IPS DF 6.9 (cell line): ENCODE data around the gene FTH1.

Source experiments
- DNase-seq: peaks from one replicate; pipeline ENCODE4 v3.0.0-alpha.2; 2013; ENCODE audit warnings: low read depth, low spot score
- H3K27ac ChIP-seq: one replicate; pipeline ENCODE4 v1.5.1; 2013; ENCODE audit warnings: low read length, control low read depth
- H3K27me3 ChIP-seq: 2 replicates; pipeline ENCODE4 v1.6.1; 2013; ENCODE audit warnings: mild to moderate bottlenecking, low read length; ENCODE audit not compliant: control insufficient read depth, insufficient read depth
- H3K36me3 ChIP-seq: 2 replicates; pipeline ENCODE4 v1.6.1; 2013; ENCODE audit warnings: low read length; ENCODE audit not compliant: control insufficient read depth, insufficient read depth
- H3K4me1 ChIP-seq: 2 replicates; pipeline ENCODE4 v1.6.1; 2013; ENCODE audit warnings: low read length; ENCODE audit not compliant: control insufficient read depth, insufficient read depth
- H3K4me3 ChIP-seq: 2 replicates; pipeline ENCODE4 v1.5.1; 2013; ENCODE audit warnings: mild to moderate bottlenecking, low read length
- H3K9me3 ChIP-seq: 2 replicates; pipeline ENCODE4 v1.6.1; 2013; ENCODE audit warnings: low read length, inconsistent platforms; ENCODE audit not compliant: control insufficient read depth, insufficient read depth
- WGBS: extraction: QIAGEN DNeasy Blood & Tissue Kit; methylation state at CpG from one replicate; pipeline ENCODE4 v1.1.7; 2013; ENCODE audit warnings: mixed read lengths, missing lambda C conversion rate; ENCODE audit not compliant: insufficient read length, insufficient coverage; 5-methylcytosine and 5-hydroxymethylcytosine counted together

The FTH1 gene

GRCh38 chr11:61962213-61963015 is 5.0 kb downstream of the FTH1 start:
- DNase-seq, result no peak
- Histone ChIP-seq H3K4me1 (no peaks in the 10 kb centered on the region), H3K27me3 (no peaks in the 10 kb centered on the region), H3K27ac (no peak overlapping the region), H3K36me3 (peaks cover 19% of the 10 kb centered on the region; the same call in 1 of the 2 replicates), H3K4me3 (no peak overlapping the region), H3K9me3 (no peaks in the 10 kb centered on the region)
- WGBS, result no CpG with 5 or more reads among the region's 12 CpGs

- Histone ChIP-seq H3K4me1 (no peaks in the 10 kb centered on the region), H3K27me3 (no peaks in the 10 kb centered on the region), H3K4me3 (no peak overlapping the region), H3K27ac (no peak overlapping the region), H3K9me3 (no peaks in the 10 kb centered on the region), H3K36me3 (peaks cover 19% of the 10 kb centered on the region; the same call in 1 of the 2 replicates)
- WGBS, result no CpG with 5 or more reads among the region's 8 CpGs
- DNase-seq, result no peak
These were observed 5.7 kb downstream of the FTH1 start for GRCh38 chr11:61961570-61962212.

DNA sequence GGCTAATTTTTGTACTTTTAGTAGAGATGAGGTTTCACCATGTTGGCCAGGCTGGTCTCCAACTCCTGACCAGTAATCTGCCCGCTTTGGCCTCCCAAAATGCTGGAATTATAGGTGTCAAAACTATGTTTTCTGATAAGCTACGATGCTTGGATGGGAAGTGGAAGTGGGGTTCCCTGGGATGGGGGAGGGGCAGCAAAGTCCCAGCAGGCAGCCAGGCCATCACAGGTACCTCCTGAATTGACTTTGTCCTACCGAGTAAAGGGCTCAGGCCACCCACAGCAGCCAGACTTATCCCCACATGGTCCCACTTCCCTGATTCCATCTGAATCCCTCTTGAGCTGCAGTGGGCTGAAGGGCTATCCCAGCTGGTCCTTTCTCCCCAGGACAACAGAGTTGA is 6.9 kb downstream of the FTH1 start:
- H3K36me3 ChIP-seq, result peaks cover 19% of the 10 kb centered on the region; the same call in 1 of the 2 replicates
- no peak for DNase-seq
- no peak overlapping the region for H3K4me3 ChIP-seq
- no peaks in the 10 kb centered on the region for H3K9me3 ChIP-seq
- no peak overlapping the region for H3K27ac ChIP-seq
- 0 out of 2 replicates have a peak, but pooled peaks cover 1% of the 10 kb centered on the region for H3K4me1 ChIP-seq
- WGBS, result no CpG with 5 or more reads among the region's 3 CpGs
- no peaks in the 10 kb centered on the region for H3K27me3 ChIP-seq

GRCh38 chr11:61959678-61960077 is 7.8 kb downstream of the FTH1 start:
- Histone ChIP-seq H3K4me3 (no peak overlapping the region), H3K36me3 (peaks cover 10% of the 10 kb centered on the region; the same call in 1 of the 2 replicates), H3K4me1 (peaks cover 1% of the 10 kb centered on the region; the same call in 1 of the 2 replicates), H3K27ac (no peak overlapping the region), H3K27me3 (no peaks in the 10 kb centered on the region), H3K9me3 (no peaks in the 10 kb centered on the region)
- no peak for DNase-seq
- no CpG with 5 or more reads among the region's 6 CpGs for WGBS

- H3K27me3 ChIP-seq, result no peaks in the 10 kb centered on the region
- peaks cover 1% of the 10 kb centered on the region; the same call in 1 of the 2 replicates for H3K4me1 ChIP-seq
- WGBS, result no CpG with 5 or more reads among the region's 2 CpGs
- no peak overlapping the region for H3K4me3 ChIP-seq
- no peaks in the 10 kb centered on the region for H3K9me3 ChIP-seq
- no peak overlapping the region for H3K27ac ChIP-seq
- peaks cover 8% of the 10 kb centered on the region; the same call in 1 of the 2 replicates for H3K36me3 ChIP-seq
- DNase-seq, result no peak
These were observed 8.3 kb downstream of the FTH1 start for GRCh38 chr11:61959114-61959513.

DNA sequence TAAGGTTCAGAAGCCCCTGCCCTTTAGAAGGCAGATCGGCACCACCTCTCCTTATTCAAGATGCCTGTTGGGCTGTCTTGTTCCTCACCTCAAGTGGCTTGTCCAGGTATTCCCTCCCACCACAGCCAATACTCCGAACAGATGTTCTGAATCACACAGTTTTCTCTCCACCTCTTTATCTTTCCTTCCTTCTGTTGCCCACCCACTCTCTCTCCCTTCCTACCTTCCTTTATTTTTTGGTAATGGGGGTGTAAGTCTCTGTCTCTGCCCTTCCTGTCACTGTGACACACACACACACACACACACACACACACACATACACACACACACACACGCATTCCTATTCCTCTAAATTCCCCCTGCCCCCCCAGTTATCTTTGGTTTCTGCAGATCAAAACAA is 8.8 kb downstream of the FTH1 start:
- Histone ChIP-seq H3K27me3 (no peaks in the 10 kb centered on the region), H3K4me3 (no peak overlapping the region), H3K4me1 (peaks cover 1% of the 10 kb centered on the region; the same call in 1 of the 2 replicates), H3K9me3 (no peaks in the 10 kb centered on the region), H3K36me3 (peaks cover 3% of the 10 kb centered on the region; the same call in 1 of the 2 replicates), H3K27ac (no peak overlapping the region)
- WGBS, result no CpG with 5 or more reads among the region's 3 CpGs
- no peak for DNase-seq

DNA sequence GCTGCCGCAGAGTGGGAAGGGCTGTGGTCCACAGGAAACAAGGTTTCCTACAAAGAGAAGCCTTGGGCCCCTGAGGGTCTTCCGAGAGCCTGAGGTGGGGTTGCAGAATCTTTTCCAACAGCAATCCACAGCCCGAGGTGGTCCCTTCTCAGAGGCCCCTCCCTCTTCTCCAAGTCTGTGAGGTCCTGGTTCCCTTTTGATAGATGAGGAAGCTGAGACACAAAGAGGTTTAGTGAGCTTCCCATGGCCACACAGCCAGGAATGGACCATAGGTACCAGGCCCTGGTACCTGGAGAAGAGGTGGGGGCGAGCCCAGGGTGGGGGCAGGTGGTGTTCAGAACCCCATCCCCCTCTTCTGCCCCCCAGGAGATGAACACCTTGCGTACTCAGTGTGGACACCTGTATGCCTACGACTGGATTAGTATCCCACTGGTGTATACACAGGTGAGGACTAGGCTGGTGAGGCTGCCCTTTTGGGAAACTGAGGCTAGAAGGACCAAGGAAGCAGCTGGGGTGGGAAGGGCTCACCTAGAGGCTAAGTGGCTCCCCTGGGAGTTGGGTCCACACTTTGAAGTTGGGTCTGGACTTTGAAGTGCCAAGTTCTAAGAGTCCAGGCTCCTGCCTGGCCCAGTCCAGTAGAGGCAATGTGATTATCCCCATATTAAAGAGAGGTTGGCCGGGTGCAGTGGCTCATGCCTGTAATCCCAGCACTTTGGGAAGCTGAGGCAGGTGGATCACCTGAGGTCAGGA is 10.2 kb downstream of the FTH1 start:
- H3K27me3 ChIP-seq, result no peaks in the 10 kb centered on the region
- DNase-seq, result no peak
- peaks cover 1% of the 10 kb centered on the region; the same call in 1 of the 2 replicates for H3K4me1 ChIP-seq
- H3K9me3 ChIP-seq, result no peaks in the 10 kb centered on the region
- H3K4me3 ChIP-seq, result no peak overlapping the region
- no CpG with 5 or more reads among the region's 7 CpGs for WGBS
- H3K27ac ChIP-seq, result no peak overlapping the region
- H3K36me3 ChIP-seq, result no peaks in the 10 kb centered on the region

- H3K9me3 ChIP-seq, result no peaks in the 10 kb centered on the region
- WGBS, result no CpG with 5 or more reads among the region's 20 CpGs
- DNase-seq, result no peak
- H3K4me1 ChIP-seq, result peaks cover 1% of the 10 kb centered on the region; the same call in 1 of the 2 replicates
- no peaks in the 10 kb centered on the region for H3K36me3 ChIP-seq
- H3K27ac ChIP-seq, result no peak overlapping the region
- H3K27me3 ChIP-seq, result no peaks in the 10 kb centered on the region
- no peak overlapping the region for H3K4me3 ChIP-seq
These were observed 11.0 kb downstream of the FTH1 start for GRCh38 chr11:61956191-61957020.

GRCh38 chr11:61955422-61956135 is 11.9 kb downstream of the FTH1 start:
- Histone ChIP-seq H3K9me3 (no peaks in the 10 kb centered on the region), H3K27me3 (no peaks in the 10 kb centered on the region), H3K36me3 (no peaks in the 10 kb centered on the region), H3K4me1 (peaks cover 1% of the 10 kb centered on the region; the same call in 1 of the 2 replicates), H3K27ac (no peak overlapping the region), H3K4me3 (peak overlapping the region; percentile 12; the same call in 1 of the 2 replicates)
- WGBS, result no CpG with 5 or more reads among the region's 56 CpGs
- DNase-seq, result peak; percentile 64
